Left ventricle myocardium inferior (tissue), 1 donor: Measurements from ENCODE around the gene BSPRY. TPM values are rescaled to one million over a fixed set of nuclear protein-coding genes. Genes with fewer than 3 reads are reported as not detected.

ENCODE experiments used
- DNase-seq: peaks from one replicate; pipeline ENCODE4 v3.0.0-alpha.2; 2020
- H3K27ac ChIP-seq: fragments of 200-600 bp; replicated peaks from 2 replicates; pipeline ENCODE4 v1.8.0; 2021
- H3K27me3 ChIP-seq: fragments of 200-600 bp; 2 replicates; pipeline ENCODE4 v1.8.0; 2021; ENCODE audit warnings: low read depth
- H3K36me3 ChIP-seq: fragments of 200-600 bp; 2 replicates; pipeline ENCODE4 v1.8.0; 2021
- H3K4me1 ChIP-seq: fragments of 200-600 bp; 2 replicates; pipeline ENCODE4 v1.8.0; 2021
- H3K4me3 ChIP-seq: fragments of 200-600 bp; 2 replicates; pipeline ENCODE4 v1.8.0; 2021; ENCODE audit warnings: mild to moderate bottlenecking, moderate library complexity
- H3K9me3 ChIP-seq: fragments of 200-600 bp; replicated peaks from 2 replicates; pipeline ENCODE4 v1.8.0; 2021
- CTCF ChIP-seq: fragments of 200-600 bp; IDR thresholded peaks from 2 replicates; pipeline ENCODE4 v1.8.0; 2021; ENCODE audit warnings: antibody characterized with exemption, mild to moderate bottlenecking, borderline replicate concordance
- intact Hi-C: fragments of 100-400 bp; cut with micrococcal nuclease; formaldehyde crosslinking; loops from one replicate; pipeline ENCODE4 v1.11.0; 2022
- total RNA-seq: library from RNA; stranded (reverse); fragmentation: NEBNext Ultra II Directional; extraction: Animal tissue kit (Norgen Biotek cat#: 25700); gene quantifications from one replicate; pipeline ENCODE4 v1.2.1, GENCODE V29; 2021
- donor health status: DM: no; HTN: yes; CAD: no; lungs with severe emphysema.

The BSPRY gene
- total RNA-seq, 1 donor from 2014 or later = 0.25 TPM

GRCh38 chr9:113349066-113349444, 286 bp upstream of the BSPRY start:
- Histone ChIP-seq H3K4me1 (peaks cover 12% of the 10 kb centered on the region), H3K27ac (no peak overlapping the region)
- intact Hi-C loops = no loop called here

GRCh38 chr9:113350107-113350661, 843 bp downstream of the BSPRY start:
- Histone ChIP-seq H3K27ac (no peak overlapping the region), H3K36me3 (no peaks in the 10 kb centered on the region), H3K4me3 (peak overlapping the region; percentile 67), H3K9me3 (no peaks in the 10 kb centered on the region), H3K27me3 (peaks cover 53% of the 10 kb centered on the region), H3K4me1 (peaks cover 12% of the 10 kb centered on the region)
- no peak for DNase-seq
- no peak for TF ChIP-seq CTCF
- intact Hi-C loops = no loop called here

More at GRCh38 chr9:113349066-113349444, 286 bp upstream of the BSPRY start:
- H3K4me3 ChIP-seq = peak overlapping the region; percentile 67
- H3K27me3 ChIP-seq = peaks cover 44% of the 10 kb centered on the region
- TF ChIP-seq CTCF = no peak
- no peaks in the 10 kb centered on the region for H3K36me3 ChIP-seq
- no peaks in the 10 kb centered on the region for H3K9me3 ChIP-seq
- no peak for DNase-seq

- no peak overlapping the region for H3K4me3 ChIP-seq
- peaks cover 12% of the 10 kb centered on the region for H3K4me1 ChIP-seq
- TF ChIP-seq CTCF = no peak
- intact Hi-C loops = no loop called here
- no peaks in the 10 kb centered on the region for H3K36me3 ChIP-seq
- no peaks in the 10 kb centered on the region for H3K9me3 ChIP-seq
- H3K27ac ChIP-seq = no peak overlapping the region
- DNase-seq = no peak
- peaks cover 61% of the 10 kb centered on the region for H3K27me3 ChIP-seq
These were observed 1.6 kb downstream of the BSPRY start for GRCh38 chr9:113350937-113351336.

- H3K27me3 ChIP-seq = peaks cover 68% of the 10 kb centered on the region
- intact Hi-C loops = no loop called here
- peaks cover 12% of the 10 kb centered on the region for H3K4me1 ChIP-seq
- TF ChIP-seq CTCF = no peak
- H3K27ac ChIP-seq = no peak overlapping the region
- no peaks in the 10 kb centered on the region for H3K9me3 ChIP-seq
- no peak for DNase-seq
- H3K36me3 ChIP-seq = no peaks in the 10 kb centered on the region
- no peak overlapping the region for H3K4me3 ChIP-seq
These were observed 2.7 kb downstream of the BSPRY start for GRCh38 chr9:113352006-113352405.

- Histone ChIP-seq H3K36me3 (no peaks in the 10 kb centered on the region), H3K27ac (no peak overlapping the region), H3K9me3 (no peaks in the 10 kb centered on the region), H3K4me1 (peaks cover 12% of the 10 kb centered on the region), H3K4me3 (no peak overlapping the region), H3K27me3 (peaks cover 68% of the 10 kb centered on the region)
- no peak for DNase-seq
- intact Hi-C loops = no loop called here
- no peak for TF ChIP-seq CTCF
These were observed 3.1 kb downstream of the BSPRY start for GRCh38 chr9:113352411-113352810.
